ENCODE measurements around the gene ACOT7.

- TF ChIP-seq CTCF (conservative IDR thresholded peaks at IDR 0.05; ENCODE audit: low read length) (no peak), EZH2phosphoT487 (IDR thresholded peaks at IDR 0.05; ENCODE audit: borderline replicate concordance) (no peak)
These were observed 118.9 kb downstream of the ACOT7 start for GRCh38 chr1:6274622-6275139.

Data from Loucy (cell line).